GM18520 (cell line): ENCODE results near the gene HSF2BP.
"Not testable (repeated sequence)": the region's sequence is repeated elsewhere in the genome, so short reads cannot be mapped to it uniquely, and the experiment has no call there.

Experiments used
- ATAC-seq: cut with Tn5 transposase; IDR thresholded peaks from one replicate; pipeline ENCODE4 v1.9.1; 2021; ENCODE audit not compliant: unreplicated experiment

Gene HSF2BP

GRCh38 chr21:43600642-43601402 is 58.5 kb downstream of the HSF2BP start:
- ATAC-seq: no peak

- no peak for ATAC-seq
Measured at GRCh38 chr21:43599728-43600127, 59.6 kb downstream of the HSF2BP start.

- ATAC-seq: no peak
Measured at GRCh38 chr21:43598416-43599120, 60.7 kb downstream of the HSF2BP start.

GRCh38 chr21:43597540-43598250 is 61.6 kb downstream of the HSF2BP start:
- no peak for ATAC-seq

GRCh38 chr21:43597052-43597451 is 62.2 kb downstream of the HSF2BP start:
- no peak for ATAC-seq

GRCh38 chr21:43596616-43597015 is 62.7 kb downstream of the HSF2BP start:
- no peak for ATAC-seq

- not testable (repeated sequence) for ATAC-seq
Measured at GRCh38 chr21:43595769-43596168, 63.5 kb downstream of the HSF2BP start.

- ATAC-seq: no peak
Measured at GRCh38 chr21:43593078-43593477, 66.2 kb downstream of the HSF2BP start.

- no peak for ATAC-seq
Measured at GRCh38 chr21:43591571-43591970, 67.7 kb downstream of the HSF2BP start.

- ATAC-seq: no peak
Measured at GRCh38 chr21:43590194-43590593, 69.1 kb downstream of the HSF2BP start.

- no peak for ATAC-seq
Measured at GRCh38 chr21:43588957-43589356, 70.3 kb downstream of the HSF2BP start.

GRCh38 chr21:43585924-43586413 is 73.3 kb downstream of the HSF2BP start:
- ATAC-seq: no peak

- ATAC-seq: no peak
Measured at GRCh38 chr21:43585514-43585913, 73.8 kb downstream of the HSF2BP start.

GRCh38 chr21:43581453-43581852 is 77.8 kb downstream of the HSF2BP start:
- no peak for ATAC-seq

GRCh38 chr21:43578677-43579303 is 80.5 kb downstream of the HSF2BP start:
- no peak for ATAC-seq

GRCh38 chr21:43575473-43575844 is 83.8 kb downstream of the HSF2BP start:
- no peak for ATAC-seq

GRCh38 chr21:43574741-43575472 is 84.4 kb downstream of the HSF2BP start:
- no peak for ATAC-seq

- no peak for ATAC-seq
Measured at GRCh38 chr21:43573921-43574320, 85.4 kb downstream of the HSF2BP start.

GRCh38 chr21:43572446-43572845 is 86.8 kb downstream of the HSF2BP start:
- ATAC-seq: no peak

GRCh38 chr21:43571976-43572375 is 87.3 kb downstream of the HSF2BP start:
- no peak for ATAC-seq

- ATAC-seq: not testable (repeated sequence)
Measured at GRCh38 chr21:43570195-43570594, 89.1 kb downstream of the HSF2BP start.
